Ureter (tissue), 1 donor: ENCODE measurements around the gene MMP25. TPM values are rescaled to one million over a fixed set of nuclear protein-coding genes. Genes with fewer than 3 reads are reported as not detected.
"Not testable (repeated sequence)": the region's sequence is repeated elsewhere in the genome, so short reads cannot be mapped to it uniquely, and the experiment has no call there.

Experiments
- DNase-seq: peaks from one replicate; pipeline ENCODE4 v3.0.0-alpha.2; 2020; ENCODE audit warnings: low spot score
- total RNA-seq: library from RNA; stranded (reverse); gene quantifications from one replicate; pipeline ENCODE4 v1.2.4, GENCODE V29; 2023
- donor health status: DM: yes; HTN: yes; CAD: no.

The MMP25 gene
- total RNA-seq, 1 donor from 2014 or later: 0.78 TPM

DNA sequence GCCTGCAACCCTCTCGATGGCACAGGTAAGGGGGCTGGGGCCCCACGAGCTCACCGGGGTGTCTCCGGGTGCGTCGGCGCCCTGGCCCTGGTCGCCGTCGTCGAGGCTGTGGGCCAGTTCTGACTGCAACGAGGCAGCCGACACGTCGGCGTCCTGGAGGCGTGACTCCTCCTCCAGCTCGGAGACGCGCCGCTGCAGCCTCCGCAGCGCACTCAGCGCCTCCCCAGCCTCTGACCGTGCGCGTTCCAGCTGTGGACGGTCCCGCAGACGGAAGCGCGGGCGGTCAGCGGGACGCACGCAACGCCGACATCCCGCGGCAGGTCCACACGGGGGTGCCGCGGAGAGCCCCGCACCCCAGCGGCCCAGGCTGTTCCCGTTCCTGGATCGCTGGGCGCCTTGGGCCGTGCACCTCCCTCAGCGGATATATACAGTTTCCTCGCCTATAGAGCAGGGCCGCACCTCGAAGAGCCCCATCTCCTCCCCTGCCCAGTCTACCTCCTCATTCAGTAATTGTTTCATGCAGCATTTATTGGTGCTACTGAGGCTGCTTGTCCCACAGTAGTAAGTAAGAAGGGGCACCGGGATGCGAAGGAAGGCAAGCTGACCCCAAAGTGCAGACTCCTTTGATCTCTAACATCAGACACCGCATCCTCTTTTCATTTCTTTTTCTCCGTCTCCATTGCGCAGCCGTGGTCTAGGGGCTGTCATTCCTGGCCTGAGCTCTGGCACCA, 16.7 kb upstream of the MMP25 start:
- no peak for DNase-seq

DNA sequence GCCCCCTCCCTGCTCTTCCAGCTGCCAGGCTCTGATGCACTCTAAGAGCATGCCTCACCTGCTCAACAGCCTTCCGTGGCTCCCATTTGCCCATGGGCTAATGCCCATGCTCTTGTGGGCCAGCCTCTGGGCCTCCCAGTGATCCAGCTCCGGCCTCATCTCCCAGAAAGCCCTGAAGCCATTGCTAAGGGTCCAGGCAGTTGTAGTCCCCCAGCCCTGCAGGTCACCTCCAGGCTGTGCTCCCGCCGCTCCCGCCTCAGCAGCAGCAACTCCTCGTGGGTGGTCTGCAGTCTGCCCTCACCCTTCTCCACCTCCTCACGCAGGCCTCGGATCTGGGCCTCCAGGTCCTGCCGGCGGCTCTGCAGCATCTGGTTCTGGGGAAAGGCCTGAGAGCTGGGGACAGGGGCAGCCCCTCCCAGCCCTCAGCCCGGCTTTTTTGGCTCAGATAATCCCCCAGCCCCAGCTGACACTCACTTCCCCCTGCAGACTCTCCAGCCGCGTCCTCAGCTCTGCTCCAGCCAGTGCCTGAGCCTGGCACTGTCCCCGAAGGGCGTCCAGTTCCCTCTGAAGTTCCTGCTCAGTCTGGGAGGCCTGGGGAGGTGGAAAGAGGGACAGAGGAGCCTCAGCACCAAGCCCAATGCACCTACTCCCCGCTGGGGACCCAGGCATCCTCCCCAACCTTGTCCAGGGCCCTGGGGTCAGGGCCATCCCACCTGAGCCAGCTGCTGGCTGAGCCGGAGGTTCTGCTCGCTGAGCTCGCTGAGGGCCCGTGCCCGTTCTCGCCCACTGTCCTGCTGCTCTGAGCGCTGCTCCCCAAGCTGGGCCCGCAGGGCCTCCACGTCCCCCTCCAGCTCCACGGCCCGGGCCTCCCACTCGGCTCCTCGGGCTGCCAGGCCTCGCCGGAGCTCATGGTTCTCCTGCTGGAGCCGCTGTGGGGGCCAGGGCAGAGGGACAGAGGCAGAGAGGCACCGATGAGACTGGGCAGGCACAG, 15.8 kb upstream of the MMP25 start:
- DNase-seq: no peak

DNA sequence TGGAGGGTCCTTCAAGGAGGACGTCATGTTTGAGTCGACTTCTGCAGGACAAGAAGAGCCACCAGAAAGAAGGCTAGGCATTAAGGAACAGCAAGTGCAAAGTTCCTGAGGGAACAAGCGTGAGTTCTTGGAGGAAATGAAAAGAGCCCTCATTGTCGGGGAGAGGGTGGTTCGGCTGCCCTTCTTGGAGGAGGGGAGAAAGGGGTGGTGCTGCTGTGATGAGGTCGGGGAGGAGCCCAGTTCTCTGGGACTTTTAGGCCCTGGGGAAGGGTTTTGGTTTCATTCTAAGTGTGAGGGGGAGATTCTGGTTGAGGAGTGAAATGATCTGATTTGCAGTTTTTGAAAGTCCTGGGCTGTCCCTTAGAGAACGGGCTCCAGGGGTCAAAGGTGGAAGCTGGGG, 13.7 kb upstream of the MMP25 start:
- DNase-seq: no peak

DNA sequence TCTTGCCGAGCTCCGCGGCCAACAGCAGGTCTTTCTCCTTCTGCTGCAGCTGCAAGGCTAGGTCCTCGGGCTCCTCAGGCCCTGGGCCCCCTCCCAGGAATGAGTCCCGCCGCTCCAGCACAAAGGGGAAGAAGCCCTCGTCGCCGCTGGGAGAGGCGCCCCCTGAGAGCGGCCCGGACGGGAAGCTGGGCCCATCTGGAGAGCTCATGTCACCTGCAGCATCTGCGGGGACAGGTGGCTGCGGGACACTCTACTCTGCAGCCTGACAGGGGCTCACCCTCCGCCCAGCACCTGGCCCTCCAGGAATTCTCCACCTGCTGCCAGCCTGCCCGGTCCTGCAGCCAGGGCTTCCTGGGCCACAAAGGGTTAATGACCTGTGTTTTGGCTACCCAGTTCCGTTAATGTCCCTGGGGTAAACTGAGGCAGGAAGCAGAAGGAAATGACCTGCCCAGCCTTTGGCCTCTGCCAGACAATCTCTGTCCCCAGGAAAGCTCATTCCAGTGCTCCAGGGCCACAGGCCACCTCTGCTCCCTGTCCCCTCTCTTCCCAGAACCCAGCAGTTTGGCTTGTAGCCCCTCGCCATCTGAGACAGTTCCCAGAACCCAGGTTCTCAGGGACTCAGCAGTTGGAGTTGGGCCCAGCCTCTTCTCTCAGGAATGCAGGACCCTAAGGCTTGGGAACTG, 10.9 kb upstream of the MMP25 start:
- DNase-seq: no peak

DNA sequence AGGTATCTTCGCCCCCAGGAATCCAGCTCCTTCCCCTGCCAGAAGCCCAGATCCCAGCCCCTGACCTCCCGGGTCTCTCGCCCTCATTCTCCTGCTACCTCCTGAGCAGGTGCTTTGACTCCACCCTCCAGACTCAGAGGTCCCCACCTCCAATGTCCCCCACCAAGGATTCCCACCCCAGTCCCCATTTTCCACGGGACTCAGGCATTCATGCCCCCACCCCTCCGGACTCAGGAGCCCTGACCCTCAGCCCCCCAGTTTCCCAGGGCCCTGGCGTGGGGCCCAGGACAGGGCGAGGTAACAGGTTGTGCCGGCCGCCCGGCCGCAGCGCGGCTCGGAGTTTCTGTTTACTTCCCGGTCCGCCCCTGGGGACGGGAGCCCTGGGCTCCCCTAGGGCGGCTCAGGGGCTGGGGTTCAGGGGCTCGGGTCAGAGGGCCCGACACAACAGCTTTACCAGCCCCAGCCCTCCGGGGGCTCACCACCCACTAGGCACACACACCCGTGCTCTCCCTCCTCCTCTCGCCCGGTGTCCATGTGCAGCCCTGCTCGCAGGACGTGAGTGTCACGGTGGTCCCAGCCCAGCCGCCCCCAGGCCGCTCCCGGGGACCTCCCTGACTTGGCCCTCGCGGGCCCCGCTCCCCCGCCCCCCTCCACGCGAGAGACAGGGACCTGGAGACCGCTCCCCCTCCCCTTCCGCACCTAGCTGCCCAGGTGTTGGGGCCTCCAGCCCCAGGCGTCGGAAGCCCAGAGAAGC, 10.2 kb upstream of the MMP25 start:
- peak; percentile 68 for DNase-seq

DNA sequence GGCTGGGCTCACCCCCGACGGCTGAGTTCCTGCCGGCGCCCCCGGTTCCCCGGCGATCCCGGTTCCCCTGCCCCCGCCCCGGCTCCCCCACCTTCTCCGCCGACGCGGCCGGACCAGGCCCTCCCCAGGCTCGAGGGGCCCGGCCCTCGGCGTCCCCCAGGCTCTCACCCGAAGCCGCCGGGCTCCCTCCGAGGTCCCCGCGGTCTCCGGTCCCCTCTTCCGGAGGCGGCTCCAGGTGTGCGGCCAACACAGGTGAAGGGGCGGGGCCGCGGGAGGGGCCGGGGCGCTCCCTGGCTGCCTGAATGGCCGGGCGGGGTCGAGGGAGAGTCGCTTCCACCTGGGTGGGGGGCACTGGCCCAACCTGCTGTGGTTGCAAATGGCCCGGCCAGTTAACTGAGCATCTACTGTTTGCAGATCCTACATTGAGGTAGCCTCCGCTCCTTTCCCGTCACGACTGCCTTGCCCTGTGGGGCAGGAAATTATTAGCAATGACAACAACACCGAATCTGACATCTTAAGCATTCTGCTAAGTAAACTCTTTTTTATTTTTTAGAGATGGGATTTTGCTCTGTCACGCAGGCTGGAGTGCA, 9.5 kb upstream of the MMP25 start, which contains the start of gene BICDL2:
BICDL2 (minus strand) TSS at position 219 of the 590 bp plus-strand sequence. CDS start 1,448 bp downstream, outside the sequence.
- DNase-seq: no peak

DNA sequence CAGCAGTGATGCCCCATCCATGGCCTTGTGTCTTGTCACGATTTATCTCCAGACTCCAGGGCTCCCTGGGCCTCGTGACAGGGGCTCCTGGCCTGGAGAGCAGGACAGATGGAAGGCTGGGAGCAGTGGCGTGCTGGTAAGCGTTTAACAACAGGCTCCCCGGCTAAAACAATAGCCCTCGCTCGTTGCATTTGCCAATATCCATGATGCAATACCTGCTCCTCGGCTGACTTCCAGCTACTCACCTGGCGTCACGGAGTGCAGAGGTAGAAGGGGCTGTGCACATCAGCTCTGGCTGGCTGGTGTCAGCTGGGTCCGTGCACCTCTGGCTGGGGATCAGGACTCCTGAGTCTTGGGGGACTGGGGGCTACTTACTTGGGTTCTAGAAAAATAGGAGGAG, 8.1 kb upstream of the MMP25 start:
- no peak for DNase-seq

DNA sequence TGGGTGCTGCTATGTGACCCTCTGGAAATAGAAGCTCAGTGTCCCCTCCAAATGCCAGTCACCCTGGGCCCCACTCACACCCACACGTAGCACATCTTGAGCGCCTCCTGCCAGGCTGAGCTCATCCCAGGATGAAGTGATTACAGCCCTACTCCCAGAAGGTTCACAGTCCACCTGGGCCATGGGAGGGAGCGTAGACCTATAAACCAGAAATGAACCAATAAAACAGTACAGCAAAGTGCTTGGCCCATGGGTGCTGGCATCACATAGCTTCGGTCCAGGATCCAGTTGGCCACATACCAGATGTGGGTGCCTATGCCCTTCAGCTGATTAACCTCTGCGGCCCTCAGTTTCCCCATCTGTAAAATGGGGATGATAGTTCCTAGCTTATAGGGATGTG, 7.5 kb upstream of the MMP25 start:
- no peak for DNase-seq

DNA sequence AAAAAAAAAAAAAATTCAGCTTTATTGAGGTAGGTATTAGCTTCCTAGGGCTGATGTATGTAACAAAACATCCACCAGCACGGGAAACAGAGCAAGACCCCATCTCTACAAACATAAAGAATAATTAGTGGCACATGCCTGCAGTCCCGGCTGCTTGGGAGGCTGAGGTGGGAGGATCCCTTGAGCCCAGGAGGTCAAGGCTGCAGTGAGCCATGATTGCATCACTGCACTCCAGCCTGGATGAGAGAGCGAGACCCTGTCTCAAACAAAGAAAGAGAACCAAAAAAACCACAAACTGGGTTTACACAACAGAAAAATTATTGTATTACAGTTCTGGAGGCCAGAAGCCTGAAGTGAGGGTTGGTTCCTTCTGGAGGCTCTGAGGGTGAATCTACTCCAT, 4.0 kb upstream of the MMP25 start:
- no peak for DNase-seq

DNA sequence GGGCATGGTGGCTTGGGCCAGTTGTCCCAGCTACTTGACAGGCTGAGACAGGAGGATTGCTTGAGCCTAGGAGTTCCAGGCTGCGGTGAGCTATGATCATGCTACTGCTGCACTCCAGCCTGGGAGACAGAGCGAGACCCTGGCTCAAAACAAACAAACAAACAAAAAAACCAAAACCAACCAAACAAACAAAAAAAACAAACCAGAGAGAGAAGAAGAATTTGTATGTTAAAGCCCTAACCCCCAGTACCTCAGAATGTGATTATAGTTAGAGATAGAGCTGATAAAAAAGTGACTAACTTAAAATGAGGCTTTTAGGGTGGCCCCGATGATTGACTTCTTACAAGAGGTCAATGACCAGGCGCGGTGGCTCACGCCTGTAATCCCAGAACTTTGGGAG, 1.7 kb upstream of the MMP25 start:
- no peak for DNase-seq

DNA sequence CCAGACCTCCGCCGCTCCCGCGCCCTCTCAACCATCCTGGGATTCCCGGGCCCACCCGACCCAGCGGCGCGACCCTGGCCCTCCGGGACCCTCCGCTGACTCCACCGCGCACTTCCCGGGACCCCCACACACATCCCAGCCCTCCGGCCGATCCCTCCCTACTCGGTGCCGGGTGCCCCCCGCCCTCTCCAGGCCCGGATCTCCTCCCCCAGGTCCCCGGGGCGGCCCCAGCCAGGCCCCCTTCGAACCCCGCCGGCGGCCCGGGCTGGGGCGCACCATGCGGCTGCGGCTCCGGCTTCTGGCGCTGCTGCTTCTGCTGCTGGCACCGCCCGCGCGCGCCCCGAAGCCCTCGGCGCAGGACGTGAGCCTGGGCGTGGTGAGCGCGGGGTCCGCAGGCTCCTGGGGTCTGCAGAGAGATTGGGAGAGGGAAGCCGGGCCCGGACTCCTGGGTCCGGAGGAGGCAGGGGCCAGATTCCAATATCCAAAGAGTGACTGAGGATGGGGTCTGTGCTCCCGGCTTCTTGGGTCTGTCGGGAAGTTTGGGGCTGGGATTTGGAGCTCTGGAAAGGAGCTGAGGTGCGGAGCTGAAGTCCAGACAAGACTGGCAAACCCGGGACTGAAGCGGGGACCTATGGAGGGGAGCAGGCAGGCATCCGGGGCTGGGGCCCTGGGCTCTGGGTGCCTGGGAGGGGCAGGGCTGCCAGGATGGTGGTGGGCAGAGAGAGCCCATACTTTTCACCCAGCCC, 453 bp downstream of the MMP25 start:
- no peak for DNase-seq

DNA sequence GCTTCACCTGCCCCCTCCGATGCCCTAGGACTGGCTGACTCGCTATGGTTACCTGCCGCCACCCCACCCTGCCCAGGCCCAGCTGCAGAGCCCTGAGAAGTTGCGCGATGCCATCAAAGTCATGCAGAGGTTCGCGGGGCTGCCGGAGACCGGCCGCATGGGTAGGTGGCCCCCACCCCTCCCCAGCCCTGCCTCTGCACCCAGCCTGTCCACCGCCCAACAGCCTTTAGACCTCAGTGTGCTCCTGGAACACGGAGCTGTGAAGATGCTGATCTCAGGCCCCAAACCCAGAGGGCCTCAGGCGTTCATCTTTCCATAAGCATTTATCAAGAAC, 993 bp downstream of the MMP25 start:
- no peak for DNase-seq

DNA sequence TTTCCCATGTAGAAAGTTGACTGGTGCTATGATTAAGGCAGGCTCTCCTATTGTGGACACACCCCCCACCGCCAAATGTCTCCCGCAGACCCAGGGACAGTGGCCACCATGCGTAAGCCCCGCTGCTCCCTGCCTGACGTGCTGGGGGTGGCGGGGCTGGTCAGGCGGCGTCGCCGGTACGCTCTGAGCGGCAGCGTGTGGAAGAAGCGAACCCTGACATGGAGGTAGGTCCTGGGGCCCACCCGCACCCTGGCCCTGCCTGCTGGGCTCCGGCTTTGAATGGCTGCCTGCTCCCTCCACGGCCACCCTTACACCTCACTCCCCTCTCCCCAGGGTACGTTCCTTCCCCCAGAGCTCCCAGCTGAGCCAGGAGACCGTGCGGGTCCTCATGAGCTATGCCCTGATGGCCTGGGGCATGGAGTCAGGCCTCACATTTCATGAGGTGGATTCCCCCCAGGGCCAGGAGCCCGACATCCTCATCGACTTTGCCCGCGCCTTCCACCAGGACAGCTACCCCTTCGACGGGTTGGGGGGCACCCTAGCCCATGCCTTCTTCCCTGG, 3.6 kb downstream of the MMP25 start:
- no peak for DNase-seq

DNA sequence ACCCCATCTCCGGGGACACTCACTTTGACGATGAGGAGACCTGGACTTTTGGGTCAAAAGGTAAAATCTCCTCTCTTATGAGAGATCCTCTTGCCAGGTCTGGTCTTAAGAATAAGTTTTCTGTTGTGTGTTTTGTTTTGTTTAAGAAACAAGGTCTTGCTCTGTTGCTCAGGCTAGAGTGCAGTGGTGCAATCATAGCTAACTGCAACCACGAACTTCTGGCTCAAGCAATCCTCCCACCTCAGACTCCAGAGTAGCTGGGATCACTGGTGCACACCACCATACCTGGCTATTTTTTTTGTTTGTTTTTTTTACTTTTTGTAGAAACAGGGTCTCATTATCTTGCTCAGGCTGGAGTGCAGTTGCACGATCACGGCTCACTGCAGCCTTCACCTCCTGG, 4.1 kb downstream of the MMP25 start:
- DNase-seq: no peak

DNA sequence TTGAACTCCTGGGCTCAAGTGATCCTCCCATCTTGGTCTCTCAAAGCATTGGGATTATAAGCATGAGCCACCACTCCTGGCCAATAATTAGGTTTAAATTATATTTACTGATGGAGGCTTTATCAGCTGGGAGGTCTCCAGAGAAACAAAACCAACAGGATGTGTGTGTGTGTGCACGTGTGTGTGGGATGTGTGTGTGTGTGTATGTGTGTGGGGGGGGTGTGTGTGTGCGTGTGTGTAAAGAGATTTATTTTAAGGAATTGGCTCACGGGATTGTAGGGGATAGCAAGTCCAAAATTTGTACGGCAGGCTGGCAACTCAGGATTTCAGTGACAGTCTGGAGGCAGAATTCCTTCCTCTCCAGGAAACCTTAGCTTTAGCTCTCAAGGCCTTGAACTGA, 4.6 kb downstream of the MMP25 start:
- DNase-seq: no peak

DNA sequence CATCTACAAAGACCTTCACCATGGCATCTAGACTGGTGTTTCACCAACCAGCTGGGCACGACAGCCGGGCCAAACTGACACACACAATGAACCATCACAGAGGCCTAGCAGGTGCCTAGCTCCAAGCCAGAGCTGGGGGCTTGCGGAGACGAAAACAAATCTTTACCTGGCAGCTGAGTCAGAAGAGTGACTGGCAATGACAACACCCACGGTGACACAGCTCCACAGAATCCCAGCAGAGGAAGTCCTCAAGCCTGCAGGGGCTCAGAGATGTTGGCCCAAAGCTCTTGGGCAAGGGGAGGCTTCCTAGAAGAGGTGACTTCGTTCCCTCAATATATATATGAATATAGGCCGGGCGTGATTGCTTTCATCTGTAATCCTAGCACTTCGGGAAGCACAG, 5.1 kb downstream of the MMP25 start:
- no peak for DNase-seq

DNA sequence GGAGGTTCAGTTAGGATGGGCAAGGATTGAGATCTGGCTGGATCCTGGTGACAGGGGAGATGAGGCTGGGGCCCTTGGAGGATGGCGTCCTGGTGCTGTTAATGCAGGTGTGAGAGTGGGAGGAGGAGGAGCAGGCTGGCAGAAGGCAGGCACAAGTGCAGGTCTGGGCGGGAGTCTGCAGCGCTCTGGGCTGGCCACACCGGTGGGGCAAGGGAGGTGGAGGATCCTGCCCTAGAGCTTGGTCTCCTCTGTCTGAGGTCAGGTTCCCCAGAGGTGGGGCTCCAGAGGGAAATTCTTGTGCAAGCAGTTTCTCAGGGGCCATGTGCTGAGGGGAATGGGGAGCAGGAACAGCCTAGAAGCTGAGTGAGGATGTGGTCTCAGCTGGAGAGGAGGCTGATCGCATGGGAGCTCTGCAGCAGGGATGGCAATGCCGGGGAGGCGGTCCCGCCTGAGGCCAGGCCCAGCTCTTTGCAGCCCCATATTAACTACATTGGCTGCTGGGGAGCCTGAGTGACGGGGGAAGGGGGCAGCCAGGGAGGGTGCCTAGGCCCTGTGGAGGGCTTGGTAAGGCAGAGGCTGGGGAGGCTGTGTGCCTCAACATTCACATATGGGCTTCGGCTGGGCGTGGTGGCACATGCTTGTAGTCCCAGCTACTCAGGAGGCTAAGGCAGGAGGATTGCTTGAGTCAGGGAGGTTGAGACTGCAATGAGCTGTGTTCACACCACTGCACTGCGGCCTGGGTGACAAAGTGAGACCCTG, 6.4 kb downstream of the MMP25 start:
- DNase-seq: not testable (repeated sequence)

DNA sequence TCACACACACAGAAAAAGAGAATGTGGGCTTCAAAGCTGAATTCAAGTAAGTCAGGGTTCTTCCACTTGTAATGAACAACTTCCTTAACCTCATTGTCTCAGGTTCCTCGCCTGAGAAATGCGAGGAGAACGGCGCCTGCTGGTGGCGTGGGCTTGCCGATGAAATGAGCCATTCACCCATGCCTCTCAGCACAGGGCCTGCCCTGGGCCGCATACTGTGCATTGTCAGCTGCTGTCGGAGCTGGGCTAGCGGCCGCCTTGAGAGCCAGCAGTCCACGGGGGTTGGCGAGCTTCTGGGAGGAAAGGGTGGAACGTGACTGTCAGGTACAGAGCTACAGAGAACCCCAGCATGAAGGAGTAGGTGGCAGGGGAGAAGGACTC, 7.0 kb downstream of the MMP25 start:
- DNase-seq: not testable (repeated sequence)

DNA sequence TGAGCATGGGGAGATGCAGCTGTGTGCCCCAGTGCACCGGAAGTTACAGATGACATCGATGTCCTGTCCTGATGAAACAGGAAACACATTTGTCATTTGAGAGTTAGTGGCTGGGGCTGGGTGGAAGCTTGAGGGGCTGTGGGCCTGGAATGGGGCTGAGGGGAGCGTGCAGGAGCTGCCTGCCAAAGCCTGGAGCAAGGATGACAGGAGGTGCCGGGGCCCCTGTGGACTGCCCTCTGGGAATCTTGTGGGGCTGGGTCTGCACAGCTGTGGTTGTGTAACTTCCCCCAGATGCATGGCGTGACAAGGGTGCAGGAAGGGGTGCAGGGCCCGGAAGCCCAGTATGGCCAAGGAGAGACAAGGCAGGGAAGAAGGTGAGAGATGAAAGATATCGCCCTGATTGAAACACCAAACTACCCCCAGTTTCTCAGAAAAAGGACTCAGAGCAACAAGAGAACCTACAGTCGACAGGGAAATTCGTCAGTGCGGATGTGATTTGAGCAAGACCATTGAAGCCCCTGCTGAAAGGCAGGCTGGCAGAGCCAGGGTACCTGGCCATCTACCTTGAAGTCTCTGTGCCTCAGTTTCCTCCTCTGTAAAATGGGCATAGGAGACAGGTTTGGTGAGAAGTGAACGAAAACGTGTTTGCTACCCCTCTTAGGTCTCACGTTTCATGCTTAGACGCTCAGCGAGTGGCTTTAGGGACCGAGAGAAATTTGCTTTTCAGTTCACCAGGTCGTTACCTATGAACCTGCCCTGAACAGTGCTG, 8.8 kb downstream of the MMP25 start:
- DNase-seq: no peak
